ACC112 (cell line): ENCODE measurements around the gene PSAPL1.

Experiments
- H2AFZ ChIP-seq: fragments of 200-600 bp; sonication (generic); one replicate; pipeline ENCODE4 v1.6.0; 2017; ENCODE audit warnings: antibody characterized with exemption, low read length; ENCODE audit not compliant: unreplicated experiment
- H3K27ac ChIP-seq: fragments of 200-600 bp; sonication (generic); 2 replicates; pipeline ENCODE4 v1.5.1; 2014; ENCODE audit warnings: low read depth, mild to moderate bottlenecking, antibody characterized with exemption, low read length, moderate library complexity
- H3K27me3 ChIP-seq: fragments of 200-600 bp; sonication (generic); 2 replicates; pipeline ENCODE4 v1.6.1; 2014; ENCODE audit warnings: mild to moderate bottlenecking, antibody characterized with exemption, low read length, moderate library complexity, mixed read lengths; ENCODE audit not compliant: insufficient read depth
- H3K36me3 ChIP-seq: fragments of 200-600 bp; sonication (generic); 2 replicates; pipeline ENCODE4 v1.6.1; 2016; ENCODE audit warnings: mild to moderate bottlenecking, antibody characterized with exemption, low read length, moderate library complexity, mixed read lengths; ENCODE audit not compliant: insufficient read depth
- H3K4me1 ChIP-seq: fragments of 200-600 bp; sonication (generic); one replicate; pipeline ENCODE4 v1.6.1; 2016; ENCODE audit warnings: low read length, mixed read lengths; ENCODE audit not compliant: insufficient read depth, unreplicated experiment, control insufficient read depth
- H3K4me3 ChIP-seq: fragments of 200-600 bp; sonication (generic); 2 replicates; pipeline ENCODE4 v1.5.1; 2014; ENCODE audit warnings: mild to moderate bottlenecking, low read depth, low read length
- H3K79me2 ChIP-seq: fragments of 200-600 bp; sonication (generic); one replicate; pipeline ENCODE4 v1.6.0; 2016; ENCODE audit warnings: low read length; ENCODE audit not compliant: control insufficient read depth, unreplicated experiment, insufficient read depth

PSAPL1 gene

DNA sequence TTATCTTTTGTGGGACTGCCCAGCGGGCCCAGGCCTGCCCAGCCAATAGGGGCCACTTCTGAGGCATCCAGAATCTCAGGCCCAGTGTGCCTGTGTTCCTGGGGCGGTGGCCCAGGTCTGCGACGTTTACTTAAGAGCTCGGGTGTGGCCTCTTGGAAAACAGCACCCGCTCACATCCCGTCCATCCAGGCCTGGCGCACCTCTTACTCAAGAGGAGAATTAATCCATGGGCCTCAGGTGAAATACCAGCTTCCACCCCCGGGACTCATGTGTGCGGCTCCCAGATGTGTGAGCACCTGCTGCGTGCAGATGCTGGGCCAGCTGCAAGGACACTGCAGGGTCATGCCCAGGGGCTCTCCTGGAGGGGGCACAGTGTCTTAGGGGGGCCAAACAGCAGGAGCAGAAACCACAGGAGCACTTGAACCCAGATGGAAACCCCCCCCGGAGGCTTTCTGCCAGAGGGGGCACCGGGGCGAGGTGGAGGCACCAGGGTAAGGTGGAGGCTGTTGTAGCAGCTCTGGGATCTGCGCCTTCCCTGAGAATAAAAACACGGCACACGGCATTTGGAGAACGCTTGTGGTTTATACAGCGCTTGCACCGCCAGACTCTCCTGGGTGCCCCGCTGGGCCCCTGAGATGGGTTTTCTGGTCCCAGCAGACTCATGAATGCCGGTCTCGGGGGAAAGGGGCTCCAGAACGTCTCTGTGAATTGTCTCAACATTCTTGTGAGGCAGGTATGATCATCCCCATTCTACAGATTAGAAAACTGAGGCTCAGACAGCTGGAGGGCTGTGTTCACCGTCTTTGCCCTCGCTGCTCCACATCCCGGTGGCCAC, 2.8 kb downstream of the PSAPL1 start:
- Histone ChIP-seq H3K4me1 (peaks cover 4% of the 10 kb centered on the region), H3K36me3 (no peaks in the 10 kb centered on the region), H3K4me3 (no peak overlapping the region), H2AFZ (no peak overlapping the region), H3K27me3 (no peaks in the 10 kb centered on the region), H3K79me2 (no peaks in the 10 kb centered on the region), H3K27ac (no peak overlapping the region)

DNA sequence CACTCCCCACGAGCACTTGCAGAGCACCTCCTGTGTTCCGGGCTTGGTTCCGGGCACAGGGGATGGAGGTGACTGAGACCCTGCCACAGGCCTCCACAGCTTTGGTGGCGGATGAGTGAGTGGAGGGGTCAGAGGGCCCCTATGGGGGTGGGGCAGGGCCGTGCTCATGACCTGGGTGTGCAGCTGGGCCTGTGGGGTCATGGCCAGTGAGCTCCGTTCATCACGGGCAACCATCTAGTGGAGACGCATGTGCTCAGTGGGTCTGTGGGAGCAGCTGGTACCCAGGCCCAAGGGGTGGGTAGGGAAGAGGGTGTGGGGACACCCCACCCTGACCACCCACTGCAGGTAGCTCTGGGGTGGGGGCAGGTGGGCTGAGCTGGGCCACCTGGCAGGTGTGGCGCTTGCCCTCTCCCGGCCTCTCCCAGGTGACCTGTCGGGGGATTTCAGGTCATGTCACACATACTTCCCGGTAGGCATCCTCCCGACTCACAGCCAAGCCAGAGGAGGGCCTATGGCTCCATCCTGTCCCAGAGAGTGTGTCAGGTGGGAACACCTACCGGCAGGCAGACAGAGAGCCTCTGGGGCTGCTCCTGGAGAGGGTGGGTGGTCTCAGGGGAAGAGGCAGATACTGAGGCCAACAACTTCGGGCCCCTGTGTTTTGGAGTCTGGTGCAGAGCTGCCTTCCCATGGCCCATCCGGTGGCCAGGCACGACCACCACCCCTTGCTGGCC, 3.6 kb downstream of the PSAPL1 start:
- H3K36me3 ChIP-seq, result no peaks in the 10 kb centered on the region
- H3K4me3 ChIP-seq, result no peak overlapping the region
- H3K4me1 ChIP-seq, result peaks cover 4% of the 10 kb centered on the region
- no peaks in the 10 kb centered on the region for H3K27me3 ChIP-seq
- no peak overlapping the region for H3K27ac ChIP-seq
- no peak overlapping the region for H2AFZ ChIP-seq
- H3K79me2 ChIP-seq, result no peaks in the 10 kb centered on the region

DNA sequence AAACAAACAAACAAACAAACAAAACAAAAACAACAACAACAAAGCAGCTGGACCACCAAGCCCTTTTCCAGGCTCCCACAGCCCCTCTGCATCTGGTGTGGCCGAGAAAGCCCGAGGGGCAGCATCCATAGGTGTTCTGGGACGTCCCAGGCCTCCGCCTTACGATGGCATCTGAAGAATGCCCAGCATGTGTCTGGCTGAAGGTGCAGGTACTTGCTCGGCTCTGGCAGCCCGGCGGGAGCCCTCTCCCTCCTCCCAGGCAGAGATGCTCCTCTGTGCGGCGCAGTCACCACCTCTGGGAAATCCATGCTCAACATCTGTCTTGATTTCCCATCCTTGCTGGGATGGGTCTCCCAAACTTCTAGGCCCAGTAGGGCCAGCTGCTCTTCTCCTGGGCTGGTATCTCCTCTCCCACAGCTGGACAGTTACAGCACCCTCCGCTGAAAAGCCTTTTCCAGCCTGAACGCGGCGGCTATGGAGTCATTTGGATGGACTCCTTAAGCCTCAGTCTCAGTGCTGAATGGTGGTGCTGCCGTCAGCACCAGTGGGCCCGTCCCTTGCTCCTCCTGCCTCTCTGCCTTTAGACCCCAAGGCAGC, 4.3 kb downstream of the PSAPL1 start:
- H2AFZ ChIP-seq, result no peak overlapping the region
- no peaks in the 10 kb centered on the region for H3K36me3 ChIP-seq
- H3K79me2 ChIP-seq, result no peaks in the 10 kb centered on the region
- H3K4me3 ChIP-seq, result no peak overlapping the region
- no peak overlapping the region for H3K27ac ChIP-seq
- peaks cover 4% of the 10 kb centered on the region for H3K4me1 ChIP-seq
- no peaks in the 10 kb centered on the region for H3K27me3 ChIP-seq

DNA sequence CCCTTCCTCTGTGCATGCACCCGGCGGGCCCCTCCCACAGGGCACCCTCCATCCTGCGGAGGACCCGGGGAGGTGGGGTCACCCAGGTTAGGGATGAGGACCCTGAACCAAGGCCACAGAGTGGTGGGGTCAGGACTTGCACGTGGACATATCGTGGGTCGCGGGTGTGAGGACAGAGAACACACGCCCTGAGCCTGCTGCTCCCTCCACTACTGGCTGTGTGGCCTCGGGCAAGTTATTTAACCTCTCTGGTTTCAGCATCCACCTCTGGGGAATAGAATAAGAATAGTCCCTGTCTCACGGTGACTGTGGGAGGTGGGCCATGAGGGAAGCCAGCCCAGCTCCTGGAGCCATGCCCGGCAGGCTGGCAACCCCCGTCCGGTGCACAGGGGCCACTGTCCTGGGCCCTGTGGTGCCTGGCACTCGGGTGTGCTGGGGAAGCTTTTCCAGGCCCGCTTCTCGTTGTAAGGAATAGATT, 5.1 kb downstream of the PSAPL1 start:
- Histone ChIP-seq H3K36me3 (no peaks in the 10 kb centered on the region), H3K4me1 (no peaks in the 10 kb centered on the region), H3K27ac (no peak overlapping the region), H3K27me3 (no peaks in the 10 kb centered on the region), H3K79me2 (no peaks in the 10 kb centered on the region), H3K4me3 (no peak overlapping the region), H2AFZ (no peak overlapping the region)

DNA sequence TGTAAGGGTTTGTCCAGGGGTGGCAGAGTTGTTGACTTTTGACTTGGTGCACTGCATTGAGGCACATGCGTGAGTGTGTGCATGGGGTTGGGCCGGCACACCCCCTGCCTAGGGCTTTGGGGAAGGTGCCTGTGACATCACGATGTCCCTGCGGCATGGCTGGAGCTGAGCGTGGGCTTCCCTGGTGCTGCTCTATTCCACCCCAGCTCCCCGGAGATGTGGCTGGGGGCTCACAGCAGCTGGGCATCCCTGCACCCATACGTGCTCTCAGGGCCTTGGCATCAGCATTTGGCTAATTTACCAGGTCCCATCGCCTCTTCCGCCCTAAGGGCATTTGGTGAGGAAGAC, 5.7 kb downstream of the PSAPL1 start:
- no peaks in the 10 kb centered on the region for H3K36me3 ChIP-seq
- no peak overlapping the region for H3K4me3 ChIP-seq
- no peak overlapping the region for H2AFZ ChIP-seq
- no peaks in the 10 kb centered on the region for H3K79me2 ChIP-seq
- no peaks in the 10 kb centered on the region for H3K27me3 ChIP-seq
- no peaks in the 10 kb centered on the region for H3K4me1 ChIP-seq
- no peak overlapping the region for H3K27ac ChIP-seq

DNA sequence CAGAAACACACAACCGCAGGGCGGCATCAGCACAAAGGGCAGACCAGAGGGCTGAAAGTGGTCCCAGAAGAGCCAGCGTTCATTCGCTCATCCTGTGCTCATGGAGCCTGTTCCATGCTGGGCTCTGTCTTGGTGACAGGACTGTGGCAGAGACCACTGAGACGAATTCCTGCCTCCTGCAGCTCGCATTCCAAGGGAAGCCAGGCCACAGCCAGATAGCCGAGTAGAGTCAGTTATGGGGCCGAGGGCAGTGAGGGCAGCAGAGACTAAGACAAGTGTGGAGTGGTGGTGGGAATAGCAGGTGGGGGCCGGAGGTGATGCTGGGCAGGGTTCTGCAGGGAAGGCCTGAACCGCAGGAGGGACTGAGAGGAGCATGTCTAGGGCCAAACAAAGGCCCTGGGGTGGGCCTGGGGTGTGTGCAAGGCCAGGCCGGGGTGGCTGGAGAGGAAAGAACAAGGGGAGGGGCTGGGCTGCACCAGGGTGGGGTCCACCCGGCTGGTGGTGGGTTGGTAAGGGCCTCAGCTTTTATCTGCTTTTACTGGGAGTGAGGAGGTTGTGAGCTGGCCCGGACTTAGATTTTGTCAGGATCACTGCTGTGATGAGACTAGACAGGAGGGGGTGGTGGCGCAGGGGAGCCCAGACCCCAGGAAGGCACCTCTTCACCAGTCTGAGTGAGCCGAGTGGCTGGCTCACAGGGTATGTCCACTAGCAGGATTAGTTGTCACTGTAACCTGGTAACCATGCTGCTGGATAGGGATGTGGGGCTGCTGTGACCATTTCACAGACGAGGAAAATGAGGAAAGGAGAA, 6.3 kb downstream of the PSAPL1 start:
- no peak overlapping the region for H3K4me3 ChIP-seq
- H3K27ac ChIP-seq, result no peak overlapping the region
- no peaks in the 10 kb centered on the region for H3K36me3 ChIP-seq
- no peaks in the 10 kb centered on the region for H3K79me2 ChIP-seq
- no peaks in the 10 kb centered on the region for H3K27me3 ChIP-seq
- H3K4me1 ChIP-seq, result no peaks in the 10 kb centered on the region
- no peak overlapping the region for H2AFZ ChIP-seq

DNA sequence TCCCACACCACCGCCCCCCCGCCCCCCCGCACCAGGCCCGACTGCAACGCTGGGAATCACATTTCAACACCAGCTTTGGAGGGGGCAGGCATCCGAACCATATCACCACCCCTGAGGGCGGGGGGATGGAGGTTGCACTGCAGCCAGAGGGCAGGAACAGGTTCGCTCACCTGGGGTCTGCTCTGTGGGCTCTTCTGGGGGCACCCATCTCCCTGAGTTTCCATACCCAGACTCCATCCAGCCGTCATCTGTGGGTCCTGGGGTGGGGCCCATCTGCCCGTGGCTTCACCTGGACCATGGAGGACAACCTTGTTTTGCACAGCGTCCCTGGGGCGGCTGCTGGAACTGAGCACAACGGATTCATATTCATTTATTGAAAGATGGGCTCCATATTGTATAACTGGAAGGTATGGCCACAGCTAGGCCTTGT, 6.9 kb downstream of the PSAPL1 start:
- Histone ChIP-seq H3K4me3 (no peak overlapping the region), H3K27ac (no peak overlapping the region), H2AFZ (no peak overlapping the region), H3K4me1 (no peaks in the 10 kb centered on the region), H3K27me3 (no peaks in the 10 kb centered on the region), H3K36me3 (no peaks in the 10 kb centered on the region), H3K79me2 (no peaks in the 10 kb centered on the region)

DNA sequence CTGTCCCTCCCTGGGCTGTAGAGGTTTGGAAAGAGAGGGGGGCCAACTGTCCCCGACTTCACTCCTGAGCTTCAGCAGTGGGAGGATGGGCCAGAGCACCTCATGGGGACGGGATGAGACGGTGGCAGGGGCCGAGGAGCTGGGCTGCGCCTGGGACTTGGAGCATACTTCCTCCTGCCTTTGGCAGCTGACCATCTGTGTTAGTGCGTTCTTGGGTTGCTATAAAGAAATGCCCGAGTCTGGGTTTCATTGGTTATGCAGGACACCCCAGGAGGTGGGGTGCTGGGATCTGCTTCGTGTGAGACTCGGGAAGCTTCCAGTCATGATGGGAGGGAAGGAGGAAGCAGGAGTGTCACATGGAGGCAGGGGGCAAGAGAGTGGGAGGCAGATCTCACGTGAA, 7.4 kb downstream of the PSAPL1 start:
- H2AFZ ChIP-seq, result no peak overlapping the region
- H3K4me3 ChIP-seq, result no peak overlapping the region

DNA sequence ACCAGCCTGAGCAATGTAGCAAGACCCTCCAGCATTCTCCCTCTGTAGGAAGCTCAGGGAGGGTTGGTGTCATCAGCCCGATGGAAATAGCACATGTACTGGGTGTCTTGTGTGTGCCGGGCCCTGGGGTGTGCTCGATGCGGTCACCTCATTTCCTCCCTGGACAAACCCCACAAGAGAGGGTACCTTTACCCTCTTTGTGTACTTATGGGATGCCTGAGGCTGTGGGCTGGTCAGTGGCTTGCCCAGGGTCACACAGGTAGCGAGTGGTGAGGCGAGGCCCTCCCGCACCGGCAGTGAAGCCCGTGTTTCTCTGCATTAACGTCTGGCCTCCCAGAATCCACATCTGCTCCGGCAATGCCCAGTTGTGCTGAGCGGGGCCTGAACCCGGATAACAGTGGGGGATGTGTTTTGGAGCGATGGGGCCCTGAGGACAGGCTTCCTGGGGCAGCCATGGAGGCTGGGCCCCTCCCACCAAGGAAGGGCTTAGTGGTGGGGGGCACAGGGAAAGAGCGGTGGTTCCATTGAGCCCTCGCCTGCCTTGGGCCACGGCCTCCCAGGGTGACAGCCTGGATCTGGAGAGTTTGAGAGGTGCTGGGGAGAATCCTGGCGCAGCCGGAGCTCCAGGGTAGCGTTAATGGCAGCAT, 8.1 kb downstream of the PSAPL1 start:
- no peaks in the 10 kb centered on the region for H3K79me2 ChIP-seq
- no peaks in the 10 kb centered on the region for H3K4me1 ChIP-seq
- no peaks in the 10 kb centered on the region for H3K36me3 ChIP-seq
- H3K27me3 ChIP-seq, result no peaks in the 10 kb centered on the region
- H3K27ac ChIP-seq, result no peak overlapping the region
- H2AFZ ChIP-seq, result no peak overlapping the region
- no peak overlapping the region for H3K4me3 ChIP-seq

More for the DNA sequence above, 7.4 kb downstream of the PSAPL1 start:
- H3K4me1 ChIP-seq, result no peaks in the 10 kb centered on the region
- no peaks in the 10 kb centered on the region for H3K27me3 ChIP-seq
- no peaks in the 10 kb centered on the region for H3K79me2 ChIP-seq
- no peak overlapping the region for H3K27ac ChIP-seq
- no peaks in the 10 kb centered on the region for H3K36me3 ChIP-seq
